HepG2 (cell line): ENCODE results near the gene KRT6C. TPM values are rescaled to one million over a fixed set of nuclear protein-coding genes. Genes with fewer than 3 reads are reported as not detected.

Experiments
- ATAC-seq: fragments of 200-7000 bp; cut with Tn5 transposase; 3 replicates; pipeline ENCODE4 v1.9.1; 2020; ENCODE audit warnings: mild to moderate bottlenecking, moderate library complexity
- BruUV-seq: library from RNA; stranded (reverse); fragments of 400-500 nt; replicated peaks from 2 replicates; lab custom pipeline; 2021; lab: Mats Ljungman, UMichigan
- CTCF ChIA-PET: fragments of 300-600 bp; formaldehyde crosslinking; extraction: SDS; loops from one replicate; lab custom pipeline; 2021; ENCODE audit warnings: low total read pairs, inconsistent platforms, low intra/inter-chr PET ratio; lab: Yijun Ruan, JAX
- POLR2A ChIA-PET: fragments of 350-600 bp; sonication (Branson Sonifier 250); formaldehyde crosslinking; loops from one replicate; lab custom pipeline; 2020; ENCODE audit warnings: antibody characterized with exemption, inconsistent platforms; lab: Yijun Ruan, JAX
- DNase-seq: peaks from one replicate; pipeline ENCODE4 v3.0.0-alpha.2; 2015; ENCODE audit warnings: low spot score
- FAIRE-seq: peaks from 3 replicates; lab custom pipeline; 2011; peaks lifted over from hg19 to GRCh38; lab: Jason Lieb, UNC
- H2AFZ ChIP-seq: one replicate; pipeline ENCODE4 v1.6.1; 2011; ENCODE audit warnings: low read length, inconsistent platforms
- H3K27ac ChIP-seq: fragments of 300-600 bp; 3 replicates; pipeline ENCODE4 v1.8.0; 2011; ENCODE audit warnings: mixed run types, mild to moderate bottlenecking, mixed read lengths, low read length, inconsistent platforms; ENCODE audit not compliant: insufficient read depth; ENCODE audit errors: extremely low read length
- H3K27me3 ChIP-seq, 2 experiments: fragments of 200-600 bp in 1 of 2; 2 replicates in 1 of 2; 3 replicates in 1 of 2; pipeline versions ENCODE4 v1.6.0 to v1.8.0; 2011; ENCODE audit warnings: low read length in 2 of 2, mild to moderate bottlenecking in 2 of 2, moderate library complexity in 2 of 2, inconsistent platforms in 1 of 2; ENCODE audit not compliant: insufficient read depth in 2 of 2, control insufficient read depth in 1 of 2
- H3K36me3 ChIP-seq, 2 experiments: fragments of 200-600 bp in 1 of 2; replicated peaks in 1 of 2; 2 replicates in 1 of 2; 3 replicates in 1 of 2; pipeline versions ENCODE4 v1.5.1 to v1.8.0; 2011; ENCODE audit warnings: low read length in 2 of 2, inconsistent platforms in 1 of 2; ENCODE audit not compliant: insufficient read depth in 2 of 2, control insufficient read depth in 1 of 2
- H3K4me1 ChIP-seq: 2 replicates; pipeline ENCODE4 v1.5.1; 2012; ENCODE audit warnings: low read length, inconsistent platforms; ENCODE audit not compliant: insufficient read depth
- H3K4me2 ChIP-seq: 2 replicates; pipeline ENCODE4 v1.6.0; 2011; ENCODE audit warnings: low read depth, low read length, inconsistent platforms
- H3K4me3 ChIP-seq, 3 experiments: fragments of 200-600 bp in 1 of 3; sonication (generic), shearing (Covaris generic) in 1 of 3; replicated peaks in 1 of 3; 2 replicates each; pipeline ENCODE4 v1.5.1; 2011 to 2016; ENCODE audit warnings: low read length in 3 of 3, inconsistent platforms in 2 of 3, low read depth in 2 of 3, mild to moderate bottlenecking in 2 of 3, control low read depth in 1 of 3, mixed read lengths in 1 of 3; ENCODE audit not compliant: insufficient read depth in 1 of 3
- H3K79me2 ChIP-seq: one replicate; pipeline ENCODE4 v1.6.1; 2011; ENCODE audit warnings: low read length, inconsistent platforms; ENCODE audit not compliant: insufficient read depth
- H3K9ac ChIP-seq: 2 replicates; pipeline ENCODE4 v1.6.0; 2011; ENCODE audit warnings: mild to moderate bottlenecking, low read depth, low read length, inconsistent platforms; ENCODE audit not compliant: insufficient read depth
- H3K9me3 ChIP-seq: 2 replicates; pipeline ENCODE4 v1.5.1; 2012; ENCODE audit warnings: mild to moderate bottlenecking, low read length
- H4K20me1 ChIP-seq: 2 replicates; pipeline ENCODE4 v1.6.0; 2011; ENCODE audit warnings: inconsistent platforms, mild to moderate bottlenecking, low read length, moderate library complexity; ENCODE audit not compliant: insufficient read depth
- FOSL1 ChIP-seq: sonication (generic); formaldehyde crosslinking; IDR thresholded peaks from 2 replicates; pipeline ENCODE4 v1.9.0; 2021; ENCODE audit warnings: missing genetic modification reagents, borderline replicate concordance
- HHEX ChIP-seq: IDR thresholded peaks from 2 replicates; pipeline ENCODE4 v1.6.1; 2016; ENCODE audit warnings: control low read depth
- MIER3 ChIP-seq: IDR thresholded peaks from 2 replicates; pipeline ENCODE4 v1.6.1; 2016; ENCODE audit warnings: missing compliant biosample characterization, borderline replicate concordance
- MLX ChIP-seq: IDR thresholded peaks from 2 replicates; pipeline ENCODE4 v1.6.1; 2016
- PAWR ChIP-seq: sonication (generic); formaldehyde crosslinking; IDR thresholded peaks from 2 replicates; pipeline ENCODE4 v1.4.0; 2020; ENCODE audit warnings: missing genetic modification reagents, mild to moderate bottlenecking, borderline replicate concordance
- RARG ChIP-seq: sonication (generic); formaldehyde crosslinking; IDR thresholded peaks from 2 replicates; pipeline ENCODE4 v1.4.0; 2020; ENCODE audit warnings: low read depth, mild to moderate bottlenecking, missing genetic modification reagents
- SALL1 ChIP-seq: sonication (generic); formaldehyde crosslinking; IDR thresholded peaks from 2 replicates; pipeline ENCODE4 v1.8.0; 2022; ENCODE audit warnings: mild to moderate bottlenecking, missing genetic modification reagents
- TRAFD1 ChIP-seq: sonication (generic); formaldehyde crosslinking; IDR thresholded peaks from 2 replicates; pipeline ENCODE4 v1.5.1; 2020; ENCODE audit warnings: missing genetic modification reagents, mild to moderate bottlenecking, borderline replicate concordance
- ZNF253 ChIP-seq: sonication (generic); formaldehyde crosslinking; IDR thresholded peaks from 2 replicates; pipeline ENCODE4 v1.8.0; 2022; ENCODE audit warnings: mild to moderate bottlenecking, missing genetic modification reagents, borderline replicate concordance
- ZNF547 ChIP-seq: sonication (generic); formaldehyde crosslinking; IDR thresholded peaks from 2 replicates; pipeline ENCODE4 v1.5.1; 2020; ENCODE audit warnings: mild to moderate bottlenecking, missing genetic modification reagents
- ZNF678 ChIP-seq: sonication (generic); formaldehyde crosslinking; IDR thresholded peaks from 2 replicates; pipeline ENCODE4 v1.4.0; 2020; ENCODE audit warnings: mild to moderate bottlenecking, missing genetic modification reagents
- ZNF775 ChIP-seq: sonication (generic); formaldehyde crosslinking; IDR thresholded peaks from 2 replicates; pipeline ENCODE4 v1.4.0; 2020; ENCODE audit warnings: missing genetic modification reagents, mild to moderate bottlenecking, moderate library complexity, borderline replicate concordance
- WGBS: methylation state at CpG from one replicate; pipeline ENCODE4 v1.1.6; 2017; ENCODE audit warnings: low lambda C conversion rate; 5-methylcytosine and 5-hydroxymethylcytosine counted together
- in situ Hi-C: cut with HindIII; loops from 2 replicates; pipeline ENCODE4 v1.10.0; 2017; ENCODE audit warnings: low pct_unique_long_range_greater_than_20kb; ENCODE audit not compliant: extremely low pct_ligation_motif_present
- intact Hi-C: fragments of 100-400 bp; cut with micrococcal nuclease; formaldehyde crosslinking; loops from one replicate; pipeline ENCODE4 v1.10.0; 2022; ENCODE audit not compliant: unreplicated experiment
- polyA plus RNA-seq, 8 experiments: library from polyadenylated mRNA; depleted of rRNA in 3 of 8; stranded (reverse) in 7 of 8; unstranded in 1 of 8; fragments of >200 nt; fragmentation: Illumina TruSeq in 4 of 8; extraction: Trizol in 4 of 8; gene quantifications; 2 replicates each; pipeline versions ENCODE4 v1.2.1 to v1.2.3, GENCODE V29; 2011 to 2016; ENCODE audit warnings: low read depth in 4 of 8, missing spikeins in 1 of 8, mixed read lengths in 1 of 8; ENCODE audit not compliant: insufficient read depth in 1 of 8
- total RNA-seq, 5 experiments: library from RNA; depleted of rRNA; stranded (reverse); fragments of >200 nt; fragmentation: Illumina TruSeq; extraction: Trizol; gene quantifications; 2 replicates each; pipeline ENCODE4 v1.2.3, GENCODE V29; 2016; ENCODE audit warnings: low read depth in 1 of 5
- TF ChIP-seq, protein P1 (sequence below): sonication (generic); formaldehyde crosslinking; IDR thresholded peaks from 2 replicates; pipeline ENCODE4 v1.5.0; 2020; ENCODE audit warnings: mild to moderate bottlenecking, missing genetic modification reagents, borderline replicate concordance

Gene KRT6C
- total and polyA plus RNA-seq, 2 of the 13 experiments (the other 11 are each of a cell fraction or from before 2014, with no cell fraction given), result 0.03 TPM; not detected in 1

DNA sequence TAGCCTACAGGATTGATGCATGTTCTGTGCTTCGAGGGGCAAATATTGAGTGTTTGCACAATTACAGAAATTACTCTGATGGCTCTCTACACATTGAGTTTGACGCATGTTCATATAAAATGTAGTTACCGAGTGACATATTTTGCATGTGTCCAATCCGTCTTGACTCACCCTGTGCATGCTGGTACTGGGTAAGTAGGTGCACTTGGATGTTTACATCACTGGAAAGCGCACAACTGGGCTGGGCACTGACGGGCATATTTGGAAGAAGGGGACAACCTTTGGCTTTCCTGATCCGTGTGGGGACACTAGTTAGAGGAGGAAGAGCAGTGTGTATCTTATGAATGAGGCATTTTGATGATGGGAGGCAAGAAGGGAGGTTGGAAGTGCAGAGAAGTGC is 24.4 kb upstream of the KRT6C start:
- POLR2A ChIA-PET, result no interaction called here
- no peak for FAIRE-seq
- TF ChIP-seq ZNF678 (no peak), TRAFD1 (no peak), FOSL1 (CRISPR knock-in tag) (no peak), PAWR (CRISPR knock-in tag) (no peak), ZNF775 (CRISPR knock-in tag) (no peak), MIER3 (CRISPR knock-in tag) (no peak), SALL1 (CRISPR knock-in tag) (no peak), MLX (CRISPR knock-in tag) (no peak), ZNF253 (CRISPR knock-in tag) (no peak), HHEX (CRISPR knock-in tag) (no peak), RARG (no peak), ZNF547 (CRISPR knock-in tag) (no peak)
- TF ChIP-seq, protein P1, sequence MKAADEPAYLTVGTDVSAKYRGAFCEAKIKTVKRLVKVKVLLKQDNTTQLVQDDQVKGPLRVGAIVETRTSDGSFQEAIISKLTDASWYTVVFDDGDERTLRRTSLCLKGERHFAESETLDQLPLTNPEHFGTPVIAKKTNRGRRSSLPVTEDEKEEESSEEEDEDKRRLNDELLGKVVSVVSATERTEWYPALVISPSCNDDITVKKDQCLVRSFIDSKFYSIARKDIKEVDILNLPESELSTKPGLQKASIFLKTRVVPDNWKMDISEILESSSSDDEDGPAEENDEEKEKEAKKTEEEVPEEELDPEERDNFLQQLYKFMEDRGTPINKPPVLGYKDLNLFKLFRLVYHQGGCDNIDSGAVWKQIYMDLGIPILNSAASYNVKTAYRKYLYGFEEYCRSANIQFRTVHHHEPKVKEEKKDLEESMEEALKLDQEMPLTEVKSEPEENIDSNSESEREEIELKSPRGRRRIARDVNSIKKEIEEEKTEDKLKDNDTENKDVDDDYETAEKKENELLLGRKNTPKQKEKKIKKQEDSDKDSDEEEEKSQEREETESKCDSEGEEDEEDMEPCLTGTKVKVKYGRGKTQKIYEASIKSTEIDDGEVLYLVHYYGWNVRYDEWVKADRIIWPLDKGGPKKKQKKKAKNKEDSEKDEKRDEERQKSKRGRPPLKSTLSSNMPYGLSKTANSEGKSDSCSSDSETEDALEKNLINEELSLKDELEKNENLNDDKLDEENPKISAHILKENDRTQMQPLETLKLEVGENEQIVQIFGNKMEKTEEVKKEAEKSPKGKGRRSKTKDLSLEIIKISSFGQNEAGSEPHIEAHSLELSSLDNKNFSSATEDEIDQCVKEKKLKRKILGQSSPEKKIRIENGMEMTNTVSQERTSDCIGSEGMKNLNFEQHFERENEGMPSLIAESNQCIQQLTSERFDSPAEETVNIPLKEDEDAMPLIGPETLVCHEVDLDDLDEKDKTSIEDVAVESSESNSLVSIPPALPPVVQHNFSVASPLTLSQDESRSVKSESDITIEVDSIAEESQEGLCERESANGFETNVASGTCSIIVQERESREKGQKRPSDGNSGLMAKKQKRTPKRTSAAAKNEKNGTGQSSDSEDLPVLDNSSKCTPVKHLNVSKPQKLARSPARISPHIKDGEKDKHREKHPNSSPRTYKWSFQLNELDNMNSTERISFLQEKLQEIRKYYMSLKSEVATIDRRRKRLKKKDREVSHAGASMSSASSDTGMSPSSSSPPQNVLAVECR, result no peak

More for the DNA sequence above, 24.4 kb upstream of the KRT6C start:
- Histone ChIP-seq H3K27ac (no peak overlapping the region), H3K4me1 (0 out of 2 replicates have a peak, but pooled peaks cover 6% of the 10 kb centered on the region), H3K9me3 (no peaks in the 10 kb centered on the region), H2AFZ (no peak overlapping the region), H4K20me1 (no peaks in the 10 kb centered on the region), H3K36me3 (no peaks in the 10 kb centered on the region), H3K79me2 (no peaks in the 10 kb centered on the region), H3K9ac (no peak overlapping the region), H3K4me2 (no peak overlapping the region), H3K4me3 (no peak overlapping the region), H3K27me3 (peaks cover 3 to 6% of the 10 kb centered on the region in 2 experiments; a peak in 3 of 5 replicates)
- CTCF ChIA-PET, result no interaction called here
- no peak for ATAC-seq
- DNase-seq, result no peak
- 41% methylated on average over 7 of the region's 7 CpGs for WGBS
- in situ Hi-C loops (no loop called here), intact Hi-C loops (no loop called here)
- BruUV-seq, result no TSS peak
